Stimulated activated naive CD8-positive, alpha-beta T cell treated with anti-CD3 and anti-CD28 coated beads, Interleukin-15, amount 100 ng/mL, for 72 hours (primary cell): ENCODE results near the gene PRIMPOL.
"Not testable (repeated sequence)": the region's sequence is repeated elsewhere in the genome, so short reads cannot be mapped to it uniquely, and the experiment has no call there.

Experiments
- ATAC-seq: fragments of 150-1000 bp; cut with Tn5 transposase; 2 replicates; pipeline ENCODE4 v1.10.0; 2021; ENCODE audit warnings: mild to moderate bottlenecking, moderate library complexity
- DNase-seq, 2 donors: peaks; one replicate each; pipeline ENCODE4 v3.0.0; 2021 to 2022
- H3K27ac Mint-ChIP-seq, 2 donors: one replicate each; pipeline ENCODE4 v1.8.0; 2022; ENCODE audit warnings: mild to moderate bottlenecking in 2 of 2, mixed read lengths in 2 of 2, moderate library complexity in 2 of 2
- H3K27me3 Mint-ChIP-seq: one replicate; pipeline ENCODE4 v1.8.0; 2022; ENCODE audit warnings: mixed read lengths
- H3K4me1 Mint-ChIP-seq: one replicate; pipeline ENCODE4 v1.8.0; 2022; ENCODE audit warnings: mild to moderate bottlenecking, mixed read lengths
- H3K4me3 Mint-ChIP-seq, 2 donors: one replicate each; pipeline ENCODE4 v1.8.0; 2022; ENCODE audit warnings: mild to moderate bottlenecking in 2 of 2, mixed read lengths in 2 of 2, moderate library complexity in 1 of 2
- H3K9me3 Mint-ChIP-seq, 2 donors: one replicate each; pipeline ENCODE4 v1.8.0; 2022; ENCODE audit warnings: mixed read lengths in 2 of 2

Gene PRIMPOL

GRCh38 chr4:184624972-184625554 lies 24.5 kb upstream of the PRIMPOL start:
- Mint-ChIP-seq H3K9me3 (no peaks in the 10 kb centered on the region), H3K27ac (peak overlapping the region in 1 of 2 donors; percentile 6), H3K27me3 (no peaks in the 10 kb centered on the region), H3K4me1 (peaks cover 37% of the 10 kb centered on the region), H3K4me3 (no peak overlapping the region)
- ATAC-seq (no peak), DNase-seq (no peak)

- peaks cover 37% of the 10 kb centered on the region for H3K4me1 Mint-ChIP-seq
- H3K9me3 Mint-ChIP-seq, H3K4me3 Mint-ChIP-seq, DNase-seq, H3K27me3 Mint-ChIP-seq, ATAC-seq: not testable (repeated sequence)
- peak overlapping the region in 1 of 2 donors; percentile 6 for H3K27ac Mint-ChIP-seq
These were observed 23.5 kb upstream of the PRIMPOL start for GRCh38 chr4:184625783-184626596.

GRCh38 chr4:184628103-184628502 lies 21.4 kb upstream of the PRIMPOL start:
- peaks cover 37% of the 10 kb centered on the region for H3K4me1 Mint-ChIP-seq
- H3K27me3 Mint-ChIP-seq = no peaks in the 10 kb centered on the region
- H3K4me3 Mint-ChIP-seq = no peak overlapping the region
- DNase-seq = no peak
- no peak for ATAC-seq
- no peak overlapping the region for H3K27ac Mint-ChIP-seq
- H3K9me3 Mint-ChIP-seq = no peaks in the 10 kb centered on the region

GRCh38 chr4:184632842-184633241 lies 16.7 kb upstream of the PRIMPOL start:
- no peaks in the 10 kb centered on the region for H3K9me3 Mint-ChIP-seq
- ATAC-seq (no peak), DNase-seq (no peak)
- H3K4me3 Mint-ChIP-seq = no peak overlapping the region
- peaks cover 6% of the 10 kb centered on the region for H3K4me1 Mint-ChIP-seq
- H3K27ac Mint-ChIP-seq = no peak overlapping the region
- no peaks in the 10 kb centered on the region for H3K27me3 Mint-ChIP-seq

GRCh38 chr4:184635381-184635780 lies 14.2 kb upstream of the PRIMPOL start:
- no peak overlapping the region for H3K4me3 Mint-ChIP-seq
- no peaks in the 10 kb centered on the region for H3K9me3 Mint-ChIP-seq
- H3K27me3 Mint-ChIP-seq = no peaks in the 10 kb centered on the region
- ATAC-seq (no peak), DNase-seq (no peak)
- no peak overlapping the region for H3K27ac Mint-ChIP-seq
- H3K4me1 Mint-ChIP-seq = peaks cover 26% of the 10 kb centered on the region

GRCh38 chr4:184636144-184636543 lies 13.4 kb upstream of the PRIMPOL start:
- Mint-ChIP-seq H3K27ac (no peak overlapping the region), H3K4me1 (peaks cover 33% of the 10 kb centered on the region), H3K27me3 (no peaks in the 10 kb centered on the region), H3K4me3 (no peak overlapping the region), H3K9me3 (no peaks in the 10 kb centered on the region)
- ATAC-seq = no peak
- no peak for DNase-seq

- DNase-seq (no peak), ATAC-seq (no peak)
- Mint-ChIP-seq H3K4me1 (peaks cover 41% of the 10 kb centered on the region), H3K9me3 (no peaks in the 10 kb centered on the region), H3K27me3 (no peaks in the 10 kb centered on the region), H3K4me3 (no peak overlapping the region), H3K27ac (no peak overlapping the region)
These were observed 12.6 kb upstream of the PRIMPOL start for GRCh38 chr4:184636897-184637296.

GRCh38 chr4:184641022-184641421 lies 8.5 kb upstream of the PRIMPOL start:
- ATAC-seq (no peak), DNase-seq (no peak)
- Mint-ChIP-seq H3K4me1 (peaks cover 67% of the 10 kb centered on the region), H3K9me3 (no peaks in the 10 kb centered on the region), H3K27ac (no peak overlapping the region), H3K4me3 (no peak overlapping the region), H3K27me3 (no peaks in the 10 kb centered on the region)

GRCh38 chr4:184641451-184641850 lies 8.1 kb upstream of the PRIMPOL start:
- Mint-ChIP-seq H3K27me3 (no peaks in the 10 kb centered on the region), H3K4me3 (peak overlapping the region in 1 of 2 donors; percentile 37), H3K4me1 (peaks cover 71% of the 10 kb centered on the region), H3K27ac (no peak overlapping the region), H3K9me3 (no peaks in the 10 kb centered on the region)
- DNase-seq (no peak), ATAC-seq (no peak)

DNA sequence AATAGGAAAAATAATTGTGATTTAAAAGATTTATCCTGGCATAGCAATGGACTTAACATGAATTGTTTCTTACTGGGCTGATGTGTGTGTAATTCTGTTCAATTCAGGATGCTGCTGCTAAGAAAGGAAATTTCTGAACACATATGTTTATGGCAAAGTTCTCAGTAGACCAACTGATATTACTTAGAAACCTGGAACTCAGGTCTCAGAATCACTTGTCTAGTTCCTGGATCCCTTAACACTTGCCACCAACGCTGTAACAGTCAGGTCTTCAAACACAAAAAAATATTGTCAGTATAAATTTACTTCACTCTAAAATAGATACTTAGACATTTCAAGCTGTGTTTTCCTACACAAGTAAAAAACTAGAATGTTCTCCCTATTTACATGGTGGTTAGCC lies 5.8 kb upstream of the PRIMPOL start:
- peak overlapping the region; percentile 41 to 54 for H3K4me3 Mint-ChIP-seq
- ATAC-seq (no peak), DNase-seq (no peak)
- no peaks in the 10 kb centered on the region for H3K27me3 Mint-ChIP-seq
- no peak overlapping the region for H3K27ac Mint-ChIP-seq
- no peaks in the 10 kb centered on the region for H3K9me3 Mint-ChIP-seq
- H3K4me1 Mint-ChIP-seq = peaks cover 77% of the 10 kb centered on the region

- peaks cover 67% of the 10 kb centered on the region for H3K4me1 Mint-ChIP-seq
- H3K4me3 Mint-ChIP-seq = peak overlapping the region; percentile 35 to 56
- ATAC-seq = no peak
- no peaks in the 10 kb centered on the region for H3K9me3 Mint-ChIP-seq
- no peaks in the 10 kb centered on the region for H3K27me3 Mint-ChIP-seq
- peak in 1 of 2 donors; percentile 20 for DNase-seq
- peak overlapping the region; percentile 19 to 73 for H3K27ac Mint-ChIP-seq
These were observed 4.8 kb upstream of the PRIMPOL start for GRCh38 chr4:184644553-184645307.

- H3K4me3 Mint-ChIP-seq = peak overlapping the region; percentile 91 to 92
- H3K27ac Mint-ChIP-seq = no peak overlapping the region
- ATAC-seq (no peak), DNase-seq (no peak)
- H3K27me3 Mint-ChIP-seq = no peaks in the 10 kb centered on the region
- H3K4me1 Mint-ChIP-seq = peaks cover 65% of the 10 kb centered on the region
- H3K9me3 Mint-ChIP-seq = no peaks in the 10 kb centered on the region
These were observed 3.5 kb upstream of the PRIMPOL start for GRCh38 chr4:184645904-184646610.

- ATAC-seq (no peak), DNase-seq (no peak)
- peak overlapping the region; percentile 87 to 98 for H3K27ac Mint-ChIP-seq
- no peaks in the 10 kb centered on the region for H3K9me3 Mint-ChIP-seq
- H3K4me1 Mint-ChIP-seq = peaks cover 62% of the 10 kb centered on the region
- H3K27me3 Mint-ChIP-seq = no peaks in the 10 kb centered on the region
- peak overlapping the region; percentile 91 to 92 for H3K4me3 Mint-ChIP-seq
These were observed 2.1 kb upstream of the PRIMPOL start for GRCh38 chr4:184647266-184648053.

- no peaks in the 10 kb centered on the region for H3K27me3 Mint-ChIP-seq
- no peaks in the 10 kb centered on the region for H3K9me3 Mint-ChIP-seq
- H3K27ac Mint-ChIP-seq = peak overlapping the region; percentile 87 to 98
- DNase-seq (no peak), ATAC-seq (no peak)
- peaks cover 58% of the 10 kb centered on the region for H3K4me1 Mint-ChIP-seq
- H3K4me3 Mint-ChIP-seq = peak overlapping the region; percentile 91 to 92
These were observed 1.6 kb upstream of the PRIMPOL start for GRCh38 chr4:184648054-184648312.
